EL (cell line): ENCODE results near the gene DYNLRB2.

Experiments used
- DNase-seq: peaks from one replicate; pipeline ENCODE4 v3.0.0-alpha.2; 2016

DYNLRB2 gene

GRCh38 chr16:80554033-80554432 is 13.2 kb downstream of the DYNLRB2 start:
- no peak for DNase-seq

GRCh38 chr16:80556481-80556880 is 15.7 kb downstream of the DYNLRB2 start:
- DNase-seq: no peak

- no peak for DNase-seq
These were observed 16.2 kb downstream of the DYNLRB2 start for GRCh38 chr16:80557037-80557436.

GRCh38 chr16:80559369-80559768 is 18.6 kb downstream of the DYNLRB2 start:
- DNase-seq: no peak

- no peak for DNase-seq
These were observed 22.3 kb downstream of the DYNLRB2 start for GRCh38 chr16:80563066-80563465.

GRCh38 chr16:80564394-80564793 is 23.6 kb downstream of the DYNLRB2 start:
- DNase-seq: no peak

GRCh38 chr16:80569440-80570105 is 28.8 kb downstream of the DYNLRB2 start:
- DNase-seq: peak; percentile 75

- peak; percentile 68 for DNase-seq
These were observed 29.3 kb downstream of the DYNLRB2 start for GRCh38 chr16:80570106-80570478.

GRCh38 chr16:80573700-80574120 is 32.9 kb downstream of the DYNLRB2 start:
- no peak for DNase-seq

- DNase-seq: no peak
These were observed 35.6 kb downstream of the DYNLRB2 start for GRCh38 chr16:80576343-80576912.

GRCh38 chr16:80577485-80578280 is 36.9 kb downstream of the DYNLRB2 start:
- DNase-seq: no peak

GRCh38 chr16:80580109-80580832 is 39.5 kb downstream of the DYNLRB2 start:
- peak; percentile 23 for DNase-seq

GRCh38 chr16:80583466-80583865 is 42.7 kb downstream of the DYNLRB2 start:
- peak; percentile 79 for DNase-seq

- DNase-seq: no peak
These were observed 45.0 kb downstream of the DYNLRB2 start for GRCh38 chr16:80585764-80586163.

GRCh38 chr16:80586476-80586875 is 45.7 kb downstream of the DYNLRB2 start:
- DNase-seq: peak; percentile 30

- DNase-seq: no peak
These were observed 46.3 kb downstream of the DYNLRB2 start for GRCh38 chr16:80587071-80587470.

- no peak for DNase-seq
These were observed 50.5 kb downstream of the DYNLRB2 start for GRCh38 chr16:80591071-80591915.

GRCh38 chr16:80592273-80592672 is 51.5 kb downstream of the DYNLRB2 start:
- no peak for DNase-seq

GRCh38 chr16:80594756-80595155 is 54.0 kb downstream of the DYNLRB2 start:
- peak; percentile 71 for DNase-seq

GRCh38 chr16:80596507-80597207 is 55.9 kb downstream of the DYNLRB2 start:
- DNase-seq: no peak

GRCh38 chr16:80599466-80599865 is 58.7 kb downstream of the DYNLRB2 start:
- DNase-seq: peak; percentile 83
